Brain microvascular endothelial cell (primary cell): ENCODE data around the gene MYCBP2.

Source experiments
- DNase-seq: peaks from one replicate; pipeline ENCODE4 v3.0.0-alpha.2; 2020
- H3K27ac ChIP-seq: fragments of 250-450 bp; sonication (Bioruptor Pico); 2 replicates; pipeline ENCODE4 v1.5.1; 2020; ENCODE audit warnings: mild to moderate bottlenecking, moderate library complexity
- H3K27me3 ChIP-seq: fragments of 250-450 bp; sonication (Bioruptor Pico); replicated peaks from 2 replicates; pipeline ENCODE4 v1.5.1; 2020; ENCODE audit warnings: mild to moderate bottlenecking
- H3K36me3 ChIP-seq: fragments of 250-450 bp; sonication (Bioruptor Pico); replicated peaks from 2 replicates; pipeline ENCODE4 v1.5.1; 2020; ENCODE audit warnings: mild to moderate bottlenecking
- H3K4me3 ChIP-seq: 2 replicates; pipeline ENCODE4 v1.5.1; 2011; ENCODE audit warnings: low read depth, mild to moderate bottlenecking, control low read depth, low read length, moderate library complexity
- CTCF ChIP-seq: IDR thresholded peaks from 2 replicates; pipeline ENCODE4 v1.5.1; 2011; ENCODE audit warnings: low read depth, mild to moderate bottlenecking, moderate library complexity, low read length, control low read depth, inconsistent platforms; ENCODE audit errors: missing control alignments
- in situ Hi-C: cut with HindIII; loops from 2 replicates; pipeline ENCODE4 v1.10.0; 2017; ENCODE audit warnings: low sequenced_read_pairs, low pct_ligation_motif_present

Gene MYCBP2

GRCh38 chr13:77233159-77233558 is 93.7 kb downstream of the MYCBP2 start:
- DNase-seq = no peak
- in situ Hi-C loops = no loop called here
- no peak for TF ChIP-seq CTCF
- H3K27me3 ChIP-seq = no peaks in the 10 kb centered on the region
- no peak overlapping the region for H3K27ac ChIP-seq
- H3K4me3 ChIP-seq = no peak overlapping the region
- no peaks in the 10 kb centered on the region for H3K36me3 ChIP-seq

GRCh38 chr13:77230560-77230959 is 96.3 kb downstream of the MYCBP2 start:
- in situ Hi-C loops = no loop called here
- Histone ChIP-seq H3K4me3 (no peak overlapping the region), H3K27me3 (no peaks in the 10 kb centered on the region), H3K27ac (no peak overlapping the region), H3K36me3 (no peaks in the 10 kb centered on the region)
- TF ChIP-seq CTCF = no peak
- no peak for DNase-seq

GRCh38 chr13:77225946-77226345 is 100.9 kb downstream of the MYCBP2 start:
- Histone ChIP-seq H3K27ac (no peak overlapping the region), H3K4me3 (no peak overlapping the region), H3K27me3 (no peaks in the 10 kb centered on the region), H3K36me3 (peaks cover 2% of the 10 kb centered on the region)
- in situ Hi-C loops = no loop called here
- DNase-seq = no peak
- TF ChIP-seq CTCF = no peak

GRCh38 chr13:77222909-77223308 is 104.0 kb downstream of the MYCBP2 start:
- in situ Hi-C loops = no loop called here
- H3K4me3 ChIP-seq = no peak overlapping the region
- no peak for DNase-seq
- H3K27me3 ChIP-seq = no peaks in the 10 kb centered on the region
- peaks cover 2% of the 10 kb centered on the region for H3K36me3 ChIP-seq
- TF ChIP-seq CTCF = no peak
- no peak overlapping the region for H3K27ac ChIP-seq

- in situ Hi-C loops = no loop called here
- peaks cover 2% of the 10 kb centered on the region for H3K36me3 ChIP-seq
- H3K4me3 ChIP-seq = no peak overlapping the region
- DNase-seq = no peak
- TF ChIP-seq CTCF = no peak
- no peak overlapping the region for H3K27ac ChIP-seq
- H3K27me3 ChIP-seq = no peaks in the 10 kb centered on the region
Observed at GRCh38 chr13:77222000-77222690, 104.7 kb downstream of the MYCBP2 start.

GRCh38 chr13:77219401-77219800 is 107.5 kb downstream of the MYCBP2 start:
- in situ Hi-C loops = no loop called here
- Histone ChIP-seq H3K27ac (no peak overlapping the region), H3K27me3 (no peaks in the 10 kb centered on the region), H3K36me3 (peaks cover 3% of the 10 kb centered on the region), H3K4me3 (no peak overlapping the region)
- DNase-seq = no peak
- TF ChIP-seq CTCF = no peak
